H9 (cell line): ENCODE results near the gene FSIP1. TPM values are rescaled to one million over a fixed set of nuclear protein-coding genes. Genes with fewer than 3 reads are reported as not detected.

Experiments used
- DNase-seq: peaks from one replicate; pipeline ENCODE4 v3.0.0-alpha.2; 2017
- H2AFZ ChIP-seq: one replicate; pipeline ENCODE4 v1.6.1; 2013; ENCODE audit warnings: mild to moderate bottlenecking, low read length, control low read depth, moderate library complexity
- H2AK5ac ChIP-seq: 2 replicates; pipeline ENCODE4 v1.6.1; 2013; ENCODE audit warnings: low read length, control low read depth, mixed read lengths; ENCODE audit not compliant: insufficient read length
- H2BK120ac ChIP-seq: one replicate; pipeline ENCODE4 v1.6.1; 2013; ENCODE audit warnings: low read depth, mild to moderate bottlenecking, low read length, control low read depth, inconsistent platforms; ENCODE audit not compliant: poor library complexity, severe bottlenecking
- H2BK12ac ChIP-seq: 2 replicates; pipeline ENCODE4 v1.6.1; 2013; ENCODE audit warnings: low read length, control low read depth, mixed read lengths, low read depth; ENCODE audit not compliant: insufficient read length
- H2BK15ac ChIP-seq: 2 replicates; pipeline ENCODE4 v1.6.1; 2013; ENCODE audit warnings: low read depth, low read length, control low read depth
- H2BK20ac ChIP-seq: one replicate; pipeline ENCODE4 v1.6.1; 2013; ENCODE audit warnings: low read depth, mild to moderate bottlenecking, low read length, control low read depth, inconsistent platforms; ENCODE audit not compliant: poor library complexity, severe bottlenecking
- H2BK5ac ChIP-seq: 2 replicates; pipeline ENCODE4 v1.6.1; 2013; ENCODE audit warnings: low read length, control low read depth, mixed read lengths; ENCODE audit not compliant: insufficient read length
- H3K14ac ChIP-seq: 2 replicates; pipeline ENCODE4 v1.6.1; 2013; ENCODE audit warnings: low read length, control low read depth; ENCODE audit not compliant: insufficient read depth
- H3K18ac ChIP-seq: 2 replicates; pipeline ENCODE4 v1.6.1; 2013; ENCODE audit warnings: low read depth, mild to moderate bottlenecking, mixed read lengths, low read length, control low read depth; ENCODE audit not compliant: insufficient read length
- H3K23ac ChIP-seq: 2 replicates; pipeline ENCODE4 v1.6.1; 2013; ENCODE audit warnings: low read length, control low read depth, mixed read lengths, low read depth; ENCODE audit not compliant: insufficient read length
- H3K23me2 ChIP-seq: 2 replicates; pipeline ENCODE4 v1.6.1; 2013; ENCODE audit warnings: low read depth, mild to moderate bottlenecking, mixed read lengths, low read length, control low read depth; ENCODE audit not compliant: insufficient read length, poor library complexity, severe bottlenecking
- H3K27ac ChIP-seq: 2 replicates; pipeline ENCODE4 v1.5.1; 2013; ENCODE audit warnings: low read length, control low read depth, mixed read lengths, low read depth; ENCODE audit not compliant: insufficient read length
- H3K27me3 ChIP-seq: 2 replicates; pipeline ENCODE4 v1.6.1; 2013; ENCODE audit warnings: low read length, control low read depth, inconsistent platforms; ENCODE audit not compliant: insufficient read depth
- H3K4ac ChIP-seq: 2 replicates; pipeline ENCODE4 v1.6.1; 2013; ENCODE audit warnings: low read depth, mild to moderate bottlenecking, control low read depth, inconsistent platforms, low read length, moderate library complexity
- H3K4me1 ChIP-seq: 2 replicates; pipeline ENCODE4 v1.6.1; 2013; ENCODE audit warnings: low read length, control low read depth, inconsistent platforms; ENCODE audit not compliant: insufficient read depth
- H3K4me2 ChIP-seq: 2 replicates; pipeline ENCODE4 v1.6.1; 2013; ENCODE audit warnings: low read length, control low read depth, mixed read lengths; ENCODE audit not compliant: insufficient read length, insufficient read depth
- H3K56ac ChIP-seq: 2 replicates; pipeline ENCODE4 v1.6.1; 2013; ENCODE audit warnings: low read depth, mild to moderate bottlenecking, mixed read lengths, low read length, control low read depth; ENCODE audit not compliant: insufficient read length
- H3K79me1 ChIP-seq: 2 replicates; pipeline ENCODE4 v1.6.1; 2013; ENCODE audit warnings: low read depth, mild to moderate bottlenecking, moderate library complexity, low read length, control low read depth, inconsistent platforms; ENCODE audit not compliant: insufficient read depth, poor library complexity, severe bottlenecking
- H3K79me2 ChIP-seq: 2 replicates; pipeline ENCODE4 v1.6.1; 2013; ENCODE audit warnings: low read length, control low read depth, inconsistent platforms; ENCODE audit not compliant: insufficient read depth
- H3K9ac ChIP-seq: 2 replicates; pipeline ENCODE4 v1.6.1; 2013; ENCODE audit warnings: low read length, control low read depth, mixed read lengths; ENCODE audit not compliant: insufficient read length; ENCODE audit errors: extremely low read depth
- H3K9me3 ChIP-seq: one replicate; pipeline ENCODE4 v1.6.1; 2013; ENCODE audit warnings: low read depth, low read length, inconsistent platforms; ENCODE audit not compliant: control insufficient read depth
- H3T11ph ChIP-seq: one replicate; pipeline ENCODE4 v1.6.1; 2013; ENCODE audit warnings: mild to moderate bottlenecking, low read length, control low read depth, inconsistent platforms
- H4K20me1 ChIP-seq: one replicate; pipeline ENCODE4 v1.6.1; 2013; ENCODE audit not compliant: control insufficient read depth, insufficient read length, insufficient read depth
- H4K5ac ChIP-seq: 2 replicates; pipeline ENCODE4 v1.6.1; 2013; ENCODE audit warnings: low read depth, mild to moderate bottlenecking, mixed read lengths, low read length, control low read depth; ENCODE audit not compliant: insufficient read length
- H4K8ac ChIP-seq: replicated peaks from 2 replicates; pipeline ENCODE4 v1.6.1; 2013; ENCODE audit warnings: low read length, control low read depth, mixed read lengths, low read depth; ENCODE audit not compliant: insufficient read length
- H4K91ac ChIP-seq: 2 replicates; pipeline ENCODE4 v1.6.1; 2013; ENCODE audit warnings: low read depth, mild to moderate bottlenecking, moderate library complexity, mixed read lengths, low read length, control low read depth; ENCODE audit not compliant: insufficient read length
- H3K27ac Mint-ChIP-seq, 3 experiments: 2 replicates in 2 of 3; 3 replicates in 1 of 3; pipeline ENCODE4 v1.8.0; 2020 to 2021; ENCODE audit warnings: mixed read lengths in 3 of 3, mild to moderate bottlenecking in 1 of 3, moderate library complexity in 1 of 3
- H3K27me3 Mint-ChIP-seq: 2 replicates; pipeline ENCODE4 v1.8.0; 2021; ENCODE audit warnings: low read depth, mild to moderate bottlenecking, moderate library complexity, mixed read lengths
- H3K36me3 Mint-ChIP-seq, 3 experiments: 2 replicates in 2 of 3; 3 replicates in 1 of 3; pipeline ENCODE4 v1.8.0; 2020 to 2021; ENCODE audit warnings: low read depth in 3 of 3, mixed read lengths in 3 of 3; ENCODE audit not compliant: insufficient read depth in 1 of 3
- H3K4me1 Mint-ChIP-seq, 2 experiments: 2 replicates each; pipeline ENCODE4 v1.8.0; 2020; ENCODE audit warnings: mixed read lengths in 2 of 2
- H3K4me3 Mint-ChIP-seq, 2 experiments: 2 replicates in 1 of 2; 3 replicates in 1 of 2; pipeline ENCODE4 v1.8.0; 2020 to 2021; ENCODE audit warnings: mild to moderate bottlenecking in 2 of 2, mixed read lengths in 2 of 2, moderate library complexity in 1 of 2
- H3K9me3 Mint-ChIP-seq, 2 experiments: 2 replicates in 1 of 2; 3 replicates in 1 of 2; pipeline ENCODE4 v1.8.0; 2020; ENCODE audit warnings: mild to moderate bottlenecking in 2 of 2, mixed read lengths in 2 of 2, moderate library complexity in 1 of 2
- CTCF ChIP-seq: fragments of 200-600 bp; sonication (generic); conservative IDR thresholded peaks from 3 replicates; pipeline ENCODE4 v1.8.0; 2021; ENCODE audit warnings: antibody characterized with exemption, mild to moderate bottlenecking
- WGBS: extraction: QIAGEN DNeasy Blood & Tissue Kit; methylation state at CpG from one replicate; pipeline ENCODE4 v1.1.7; 2013; ENCODE audit warnings: missing lambda C conversion rate, low lambda C conversion rate, mixed read lengths; ENCODE audit not compliant: insufficient read length; ENCODE audit errors: extremely low coverage; 5-methylcytosine and 5-hydroxymethylcytosine counted together
- total RNA-seq: library from RNA; stranded (reverse); gene quantifications from 2 replicates; pipeline ENCODE4 v1.2.1, GENCODE V29; 2021

The FSIP1 gene
- total RNA-seq, 1 experiment from 2014 or later: 0.96 TPM

- Mint-ChIP-seq H3K4me3 (no peak overlapping the region), H3K27me3 (no peaks in the 10 kb centered on the region; the same call in 1 of the 2 replicates), H3K27ac (no peak overlapping the region), H3K9me3 (peaks cover 7 to 22% of the 10 kb centered on the region in 2 experiments), H3K36me3 (peaks cover 0 to 6% (median 0%) of the 10 kb centered on the region in 3 experiments; a peak in 2 of 7 replicates), H3K4me1 (no peaks in the 10 kb centered on the region)
- Histone ChIP-seq H3K27me3 (no peaks in the 10 kb centered on the region; the same call in 1 of the 2 replicates), H2BK120ac (no peak overlapping the region), H2AK5ac (no peak overlapping the region), H3K23me2 (no peaks in the 10 kb centered on the region), H3K79me1 (no peaks in the 10 kb centered on the region), H2BK20ac (no peak overlapping the region), H3K4ac (no peak overlapping the region), H2BK12ac (no peak overlapping the region), H3K4me1 (no peaks in the 10 kb centered on the region), H3K14ac (no peak overlapping the region), H4K91ac (no peak overlapping the region), H3K23ac (no peak overlapping the region), H2BK15ac (no peak overlapping the region), H4K8ac (no peak overlapping the region), H2AFZ (no peak overlapping the region), H4K5ac (no peak overlapping the region), H3K79me2 (no peaks in the 10 kb centered on the region), H3K9me3 (no peaks in the 10 kb centered on the region), H3K56ac (no peak overlapping the region), H3K4me2 (no peak overlapping the region), H4K20me1 (no peaks in the 10 kb centered on the region), H3K27ac (no peak overlapping the region), H3K9ac (no peak overlapping the region), H3K18ac (no peak overlapping the region), H2BK5ac (no peak overlapping the region), H3T11ph (no peak overlapping the region)
- no peak for DNase-seq
- no CpG with 5 or more reads among the region's 2 CpGs for WGBS
- TF ChIP-seq CTCF: no peak
These were observed 168.8 kb downstream of the FSIP1 start for GRCh38 chr15:39613861-39614260.
